GM21381 (cell line): ENCODE data around the gene CEP350.
"Not testable (repeated sequence)": the region's sequence is repeated elsewhere in the genome, so short reads cannot be mapped to it uniquely, and the experiment has no call there.

ENCODE experiments used
- ATAC-seq: cut with Tn5 transposase; IDR thresholded peaks from one replicate; pipeline ENCODE4 v1.9.1; 2021; ENCODE audit warnings: mild to moderate bottlenecking, moderate library complexity; ENCODE audit not compliant: unreplicated experiment

Gene CEP350

DNA sequence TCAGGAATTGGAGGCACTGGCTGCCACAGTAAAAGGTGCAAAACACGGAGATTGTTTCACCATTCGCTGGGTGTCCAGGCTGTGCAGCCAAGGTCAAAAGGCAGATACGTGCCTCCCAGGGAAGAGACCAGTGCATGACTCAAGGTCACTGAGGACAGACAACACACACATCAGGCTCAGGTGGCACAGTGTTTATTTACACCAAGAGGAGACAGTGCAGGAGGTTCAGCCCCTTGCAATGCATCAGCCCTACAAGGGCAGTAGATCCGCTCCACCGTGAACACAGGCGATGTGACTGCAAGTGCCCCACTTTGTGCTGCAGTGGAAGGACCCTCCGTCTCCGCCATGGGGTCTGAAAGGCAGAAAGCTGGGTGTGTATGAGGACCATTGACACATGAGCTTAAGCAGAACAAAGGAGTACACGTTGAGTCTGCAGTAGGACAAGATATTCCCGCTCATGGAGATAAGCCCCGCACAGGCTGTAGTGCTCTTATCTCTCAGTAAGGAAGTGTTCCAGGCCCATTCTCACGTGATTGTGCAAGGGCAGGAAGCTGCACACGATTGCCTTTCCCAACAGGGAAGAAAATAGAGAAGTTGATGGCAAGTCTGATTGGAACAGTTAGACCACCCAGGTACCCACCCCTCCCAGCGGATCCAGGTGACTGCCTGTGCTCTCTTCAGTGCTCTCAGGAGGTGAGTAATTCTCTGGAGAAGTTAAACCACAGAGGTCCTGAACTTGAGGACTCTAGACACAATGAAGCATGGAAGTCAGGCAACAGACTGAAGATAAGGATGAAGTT lies 162.6 kb downstream of the CEP350 start:
- ATAC-seq: no peak

DNA sequence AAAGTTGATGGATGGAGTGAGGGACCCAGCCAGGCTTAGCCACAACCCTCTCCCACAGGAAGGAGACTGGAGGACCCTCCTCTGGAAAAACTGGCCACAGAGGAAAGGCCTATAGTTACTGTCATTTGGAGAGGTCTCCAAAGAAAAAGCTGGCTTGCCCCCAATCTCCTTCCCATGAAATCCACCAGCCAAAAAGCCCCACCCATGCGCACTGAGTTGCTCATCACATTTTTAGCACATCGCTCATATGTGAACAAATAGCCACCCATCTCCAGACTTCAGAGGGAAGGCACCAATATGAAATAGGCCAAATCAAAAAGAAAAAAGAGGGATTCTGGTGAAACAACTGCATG lies 163.1 kb downstream of the CEP350 start:
- no peak for ATAC-seq

DNA sequence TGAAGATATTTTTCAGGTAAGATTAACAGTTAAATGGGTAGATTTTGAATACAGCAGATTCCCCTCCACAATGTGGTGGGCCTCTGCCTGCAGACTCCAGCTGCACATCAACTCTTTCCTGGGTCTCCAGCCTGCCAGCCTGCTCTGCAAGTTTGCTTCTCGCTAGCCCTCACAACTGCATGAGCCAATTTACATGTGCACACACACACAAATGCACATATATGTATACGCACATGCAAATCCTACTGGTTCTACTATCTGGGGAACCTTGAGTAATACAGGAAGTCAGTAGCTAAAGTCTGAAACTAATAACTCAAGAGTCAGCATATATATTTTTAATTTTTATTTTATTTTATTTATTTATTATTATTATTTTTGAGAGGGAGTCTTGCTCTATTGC lies 165.2 kb downstream of the CEP350 start:
- no peak for ATAC-seq

DNA sequence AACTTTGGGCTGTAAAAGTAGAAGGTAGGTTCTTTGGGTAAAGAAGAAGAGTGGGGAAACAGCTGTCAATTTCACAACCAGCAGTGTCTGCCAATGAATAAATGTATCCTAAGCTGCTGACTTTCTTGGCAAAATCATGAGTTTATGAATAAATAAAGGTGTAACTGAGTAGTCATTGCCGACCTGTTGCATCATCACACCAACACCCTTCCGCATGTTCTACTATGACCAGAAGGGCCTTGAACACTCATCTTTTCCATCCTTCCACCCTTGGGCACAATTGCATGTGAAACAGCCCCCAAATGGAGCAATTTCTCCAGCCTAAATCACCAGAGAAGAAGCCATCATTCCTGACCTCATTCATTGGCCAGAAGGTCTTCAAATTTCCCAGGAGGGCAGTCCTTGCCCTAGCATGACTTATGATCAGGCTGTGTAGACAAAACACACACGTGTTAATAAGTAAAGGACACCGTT lies 168.9 kb downstream of the CEP350 start:
- ATAC-seq: no peak

DNA sequence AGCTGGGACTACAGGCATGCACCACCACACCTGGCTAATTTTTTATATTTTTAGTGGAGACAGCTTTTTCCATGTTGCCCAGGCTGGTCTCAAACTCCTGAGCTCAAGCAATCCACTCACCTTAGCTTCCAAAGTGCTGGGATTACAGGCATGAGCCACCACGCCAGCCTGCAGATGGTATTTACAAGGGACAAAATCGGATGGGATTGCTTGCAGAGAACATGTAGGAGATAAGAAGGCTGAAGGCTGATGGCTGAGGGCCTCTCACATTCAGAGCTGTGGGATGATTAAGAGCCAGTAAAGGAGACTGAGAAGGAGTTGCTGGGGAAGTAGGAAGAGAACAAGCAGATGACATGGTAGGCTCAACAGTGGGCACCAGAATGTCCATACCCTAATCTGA lies 176.0 kb downstream of the CEP350 start:
- ATAC-seq: no peak

DNA sequence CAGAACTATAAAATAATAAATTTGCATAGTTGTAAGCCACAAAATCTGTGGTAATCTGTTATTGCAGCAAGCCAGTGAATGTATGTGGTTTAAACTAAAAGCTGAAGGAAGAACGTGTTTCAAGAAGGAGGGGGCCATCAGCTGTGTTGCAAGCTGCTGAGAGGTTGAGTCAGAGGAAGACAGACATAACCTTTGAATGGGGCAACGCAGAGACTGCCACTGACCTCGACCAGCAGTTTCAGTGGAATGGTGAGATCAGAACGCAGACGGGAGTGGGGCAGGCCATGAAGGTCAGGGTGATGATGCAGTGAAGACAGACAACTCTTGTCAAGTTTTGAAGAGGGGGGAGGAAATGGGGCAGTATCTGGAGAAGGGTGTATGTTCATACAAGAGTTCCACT lies 176.9 kb downstream of the CEP350 start:
- ATAC-seq: no peak

DNA sequence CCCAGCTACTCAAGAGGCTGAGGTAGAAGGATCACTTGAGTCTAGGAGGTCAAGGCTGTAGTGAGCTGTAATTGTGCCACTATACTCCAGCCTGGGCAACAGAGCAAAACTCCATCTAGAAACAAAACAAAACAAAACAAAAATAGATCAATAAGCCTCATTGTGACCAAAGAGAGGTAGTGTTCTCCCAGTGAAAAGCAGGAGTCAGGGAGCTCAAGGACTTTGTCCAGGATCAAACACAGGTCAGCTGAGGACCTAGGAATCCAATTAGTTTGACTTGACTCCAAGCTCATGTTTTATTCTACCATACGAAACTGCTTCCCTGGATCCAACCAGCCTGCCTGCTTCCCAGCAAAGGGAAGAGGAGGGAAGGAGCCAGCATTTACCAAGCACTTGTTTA lies 178.6 kb downstream of the CEP350 start:
- ATAC-seq: no peak

DNA sequence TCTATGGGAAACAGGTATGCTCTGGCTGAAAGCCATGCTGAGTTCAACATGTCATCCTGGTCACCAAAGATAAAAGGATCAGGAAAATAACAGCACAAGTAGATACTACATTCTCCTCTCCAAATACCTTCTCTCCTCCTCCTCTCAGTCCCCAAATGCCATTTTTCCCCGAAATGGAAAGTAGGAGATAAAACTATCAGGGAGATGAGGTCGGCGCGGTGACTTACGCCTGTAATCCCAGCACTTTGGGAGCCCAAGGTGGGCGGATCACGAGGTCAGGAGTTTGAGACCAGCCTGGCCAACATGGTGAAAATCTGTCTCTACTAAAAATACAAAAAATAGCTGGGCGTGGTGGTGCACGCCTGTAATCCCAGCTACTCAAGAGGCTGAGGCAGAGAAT lies 179.1 kb downstream of the CEP350 start:
- ATAC-seq: not testable (repeated sequence)

DNA sequence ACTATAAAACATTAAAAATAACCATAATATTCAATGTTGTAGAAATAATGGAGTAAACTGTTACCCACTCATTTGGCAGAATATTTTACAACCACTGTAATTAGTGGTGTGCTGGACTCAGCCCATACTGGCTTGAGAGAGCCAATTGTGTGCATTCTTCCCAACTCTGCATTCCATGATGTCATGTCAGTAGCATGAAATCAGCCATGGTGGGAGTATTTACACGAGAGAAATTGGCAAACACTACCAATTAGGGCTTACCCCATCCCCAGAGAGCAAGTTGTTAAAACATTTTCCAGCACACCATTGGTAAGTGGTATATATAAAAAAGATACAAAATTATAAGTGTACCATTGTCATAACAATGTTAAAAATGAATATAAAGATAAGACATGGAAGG lies 180.9 kb downstream of the CEP350 start:
- ATAC-seq: no peak

DNA sequence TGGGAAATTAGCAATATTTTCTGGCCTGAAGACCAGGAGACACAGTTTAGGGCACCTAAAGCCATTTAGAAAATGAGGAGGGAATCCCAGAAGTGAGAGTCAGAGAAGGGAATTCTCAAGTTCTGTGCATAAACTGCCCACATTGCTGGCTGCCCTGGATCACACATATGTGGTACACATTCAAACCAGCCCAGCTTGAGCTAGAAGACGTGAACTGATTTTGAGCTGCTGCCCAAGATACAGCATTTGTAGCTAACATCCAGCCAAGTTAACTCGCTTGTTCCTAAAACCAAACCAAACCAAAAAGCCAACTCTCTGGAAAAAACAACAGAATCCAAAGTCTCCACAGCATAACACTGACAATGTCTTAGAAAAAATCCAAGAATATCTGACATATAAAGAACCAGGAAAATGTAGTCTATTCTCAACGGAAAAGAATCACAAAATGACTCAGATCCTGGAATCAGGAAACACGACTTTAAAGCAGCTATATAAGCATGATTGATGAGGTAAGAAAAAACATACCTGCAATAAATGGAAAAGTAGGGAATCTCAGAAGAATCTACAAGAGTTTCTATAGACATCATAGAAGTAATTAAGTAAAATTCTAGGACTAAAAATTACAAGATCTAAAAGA lies 181.8 kb downstream of the CEP350 start:
- no peak for ATAC-seq

DNA sequence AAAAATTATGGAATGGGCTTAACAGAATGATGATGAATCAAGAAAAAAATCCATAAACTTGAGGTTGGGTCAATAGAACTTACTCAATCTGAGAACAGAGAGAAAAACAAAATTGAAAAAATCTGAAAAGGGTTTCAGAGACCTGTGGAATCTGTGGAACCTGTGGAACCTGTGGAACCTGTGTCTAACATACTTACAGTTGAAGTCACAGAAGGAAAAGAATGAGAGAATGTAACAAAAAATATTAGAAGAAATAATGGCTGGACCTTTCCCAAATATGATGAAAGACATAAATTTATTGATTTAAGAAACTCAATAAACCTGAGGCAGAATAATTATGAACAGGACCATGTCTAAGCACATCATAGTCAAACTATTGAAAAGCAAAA lies 182.4 kb downstream of the CEP350 start:
- ATAC-seq: no peak

DNA sequence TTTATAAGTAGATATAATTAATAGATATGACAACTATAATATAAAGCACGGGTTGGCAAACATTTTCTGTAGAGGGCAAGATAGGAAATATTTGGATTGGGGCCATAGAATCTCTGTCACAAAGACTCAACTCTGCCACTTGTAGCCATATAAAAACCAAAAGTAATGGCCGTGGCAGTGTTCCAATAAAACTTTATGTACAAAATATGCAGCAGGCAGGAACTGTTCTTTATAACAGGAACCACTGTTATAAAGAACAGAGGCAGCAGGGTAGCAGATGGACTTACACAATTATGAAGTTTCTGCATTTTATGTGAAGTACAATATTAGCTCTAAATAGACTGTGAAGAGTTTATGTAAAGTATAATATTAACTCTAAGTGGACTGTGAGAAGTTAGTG lies 183.2 kb downstream of the CEP350 start:
- ATAC-seq: no peak

DNA sequence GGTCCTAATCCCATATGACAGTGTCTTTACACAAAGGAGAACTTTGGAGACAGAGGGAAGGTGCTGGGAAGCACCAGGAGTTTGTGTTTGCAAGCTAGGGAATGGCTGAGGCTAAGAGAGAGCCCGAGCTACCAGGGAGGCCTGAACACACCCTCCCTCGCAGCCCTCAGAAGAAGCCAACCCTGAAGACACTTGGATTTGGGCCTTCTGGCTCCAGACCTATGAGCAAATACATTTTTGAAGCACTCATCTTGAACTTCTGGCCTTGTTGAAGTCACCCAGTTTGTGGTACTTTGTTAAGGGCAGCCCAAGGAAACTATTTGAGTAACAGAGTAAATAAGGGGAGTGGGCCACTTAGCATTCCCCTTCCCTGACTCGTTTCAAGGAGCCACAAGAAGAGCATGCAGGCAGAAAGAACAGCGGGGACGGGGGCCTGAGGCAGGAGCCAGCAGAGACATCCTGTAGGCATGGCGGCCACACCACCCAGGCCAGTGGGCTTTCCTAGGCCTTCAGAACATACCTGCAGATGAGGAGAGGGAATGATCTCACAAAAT lies 186.8 kb downstream of the CEP350 start:
- no peak for ATAC-seq

DNA sequence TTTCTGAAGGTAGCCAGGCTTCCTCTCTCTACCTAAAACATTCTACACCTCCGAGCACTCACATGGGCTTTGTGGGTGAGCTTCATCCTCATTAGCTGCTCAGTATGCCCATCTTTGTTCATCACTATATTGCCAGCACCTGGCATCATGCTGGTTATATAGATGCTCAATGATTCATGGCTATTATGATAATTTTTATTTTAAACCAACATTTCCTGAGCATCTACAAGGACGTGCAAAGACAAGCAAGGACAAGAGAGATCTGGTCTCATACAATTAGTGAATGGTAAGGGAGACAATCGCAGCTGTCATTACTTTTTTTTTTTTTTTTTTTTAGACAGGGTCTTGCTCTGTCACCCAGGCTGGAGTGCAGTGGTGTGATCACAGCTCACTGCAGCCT lies 188.7 kb downstream of the CEP350 start:
- ATAC-seq: no peak

DNA sequence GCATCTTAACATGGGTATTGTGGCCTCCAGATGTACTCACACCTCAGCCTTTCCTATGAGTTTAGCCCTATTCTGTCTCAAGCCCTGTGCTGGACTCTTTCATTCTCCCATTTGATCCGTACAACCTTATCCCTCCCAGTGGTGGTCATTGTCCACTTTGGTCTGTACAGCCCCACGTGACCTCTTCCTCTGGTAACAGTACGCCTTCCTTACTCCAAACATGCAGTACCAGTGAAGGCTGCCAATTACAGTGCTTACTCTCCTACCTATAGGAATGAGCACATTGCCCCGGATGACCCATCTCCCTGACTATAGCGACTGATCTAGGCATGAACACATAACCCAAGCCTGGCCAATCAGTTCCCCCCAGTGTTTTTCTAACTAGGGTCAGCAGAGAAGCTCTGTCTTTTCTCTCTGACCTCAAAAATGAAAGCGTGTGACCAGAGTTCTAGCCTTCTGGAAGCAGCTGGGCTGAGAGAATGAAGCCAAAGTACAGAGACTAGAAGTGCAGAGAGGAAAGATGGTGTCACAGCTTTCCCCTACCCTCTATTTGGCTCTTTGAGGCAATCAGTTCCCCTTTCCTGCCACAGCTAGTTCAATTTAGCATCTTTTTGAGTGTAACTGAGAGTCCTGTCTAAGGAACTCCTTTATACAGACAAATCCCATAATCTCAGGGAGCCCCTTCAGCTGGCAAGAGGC lies 190.2 kb downstream of the CEP350 start:
- no peak for ATAC-seq

DNA sequence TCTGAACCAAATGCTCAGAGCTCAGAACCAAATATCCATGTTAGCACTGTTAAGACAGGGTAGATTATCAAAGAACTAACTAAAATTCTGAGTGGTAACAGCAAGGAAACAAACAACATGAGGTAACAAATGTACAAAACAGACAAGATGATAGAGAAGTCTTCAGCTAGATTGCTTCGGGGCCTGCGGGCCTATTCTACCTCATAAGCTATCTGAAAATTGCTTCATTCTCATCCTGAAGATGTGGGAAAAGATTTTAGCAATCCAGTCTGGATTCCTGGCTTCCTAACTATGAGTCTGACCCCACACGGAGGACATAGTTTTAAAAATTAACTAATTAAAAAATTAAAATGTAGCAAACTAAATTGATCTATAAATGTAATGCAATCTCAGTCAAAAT lies 190.8 kb downstream of the CEP350 start:
- no peak for ATAC-seq

DNA sequence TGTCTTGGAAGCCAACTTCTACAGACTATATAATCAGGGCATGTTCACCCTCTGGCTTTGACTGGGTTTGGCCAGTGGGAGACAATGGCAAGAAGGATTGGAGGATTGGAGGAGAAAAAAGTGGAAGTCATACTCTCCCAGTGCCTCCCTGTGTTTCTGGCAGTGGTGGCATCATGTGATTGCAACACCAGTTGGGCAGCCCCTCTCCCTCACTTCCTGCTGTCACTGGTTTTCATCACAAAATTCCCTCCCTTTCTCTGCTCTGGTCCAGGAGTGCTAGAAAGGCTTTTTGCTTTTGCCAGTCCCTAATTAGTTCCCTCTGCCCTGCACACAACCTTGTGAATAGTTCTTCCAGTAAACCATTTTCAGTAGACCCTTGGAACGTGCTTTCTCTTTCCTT lies 196.4 kb downstream of the CEP350 start:
- no peak for ATAC-seq

DNA sequence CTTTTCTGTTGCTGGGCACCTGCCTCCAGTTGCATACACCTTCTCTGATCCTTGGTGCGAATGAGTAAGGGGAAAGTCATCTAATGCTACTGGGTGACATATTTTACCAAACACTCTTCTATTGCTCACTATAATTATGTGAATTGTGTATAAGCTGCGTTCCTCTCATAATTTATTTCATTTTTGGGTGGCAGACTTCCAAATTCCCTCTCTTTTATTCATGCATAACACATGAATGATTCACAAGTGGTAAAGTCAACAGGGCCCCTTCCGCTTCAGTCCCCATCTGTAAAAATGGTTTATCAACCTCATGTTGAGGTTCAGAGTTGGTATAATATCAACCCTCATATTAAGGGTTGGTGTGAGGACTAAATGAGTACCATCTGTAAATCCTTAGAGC lies 196.9 kb downstream of the CEP350 start:
- no peak for ATAC-seq

DNA sequence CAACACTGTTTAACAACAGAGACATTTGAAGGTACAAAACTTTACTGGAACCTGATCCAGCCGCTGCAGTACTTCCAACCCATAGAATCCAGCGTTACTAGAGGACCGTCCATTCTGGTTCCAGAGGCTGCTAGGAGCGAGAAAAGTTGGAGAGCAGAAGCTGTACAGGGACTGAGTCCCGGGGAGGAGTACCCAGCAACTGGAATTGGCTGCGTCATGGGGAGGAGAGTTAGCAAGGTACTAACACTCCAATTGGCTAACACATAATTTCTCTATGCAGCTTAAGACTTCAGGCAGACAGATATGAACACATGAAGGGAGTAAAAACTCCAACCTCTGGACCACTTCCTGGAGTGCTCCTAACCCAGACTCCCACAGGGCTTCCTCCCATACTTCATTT lies 198.0 kb downstream of the CEP350 start:
- ATAC-seq: no peak

DNA sequence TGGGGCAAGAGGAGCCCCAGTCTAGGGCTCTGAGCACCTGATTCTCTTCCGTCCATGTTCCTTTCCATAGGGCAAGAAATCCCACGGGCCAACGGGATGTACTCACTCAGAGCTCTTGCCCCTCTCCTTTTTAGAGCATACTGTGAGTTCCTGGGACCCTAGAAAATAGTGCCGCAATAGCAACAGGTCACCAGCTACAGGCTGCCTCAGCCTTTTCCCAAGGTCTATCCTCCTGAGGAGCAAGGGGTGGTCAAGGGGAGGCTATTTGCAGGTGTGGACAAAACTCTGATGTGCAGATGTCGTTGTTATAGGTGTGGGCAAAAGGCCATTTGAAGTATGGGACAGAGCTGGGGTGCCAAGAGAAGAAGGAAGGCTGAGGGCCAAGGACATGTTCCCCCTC lies 198.4 kb downstream of the CEP350 start:
- ATAC-seq: no peak

DNA sequence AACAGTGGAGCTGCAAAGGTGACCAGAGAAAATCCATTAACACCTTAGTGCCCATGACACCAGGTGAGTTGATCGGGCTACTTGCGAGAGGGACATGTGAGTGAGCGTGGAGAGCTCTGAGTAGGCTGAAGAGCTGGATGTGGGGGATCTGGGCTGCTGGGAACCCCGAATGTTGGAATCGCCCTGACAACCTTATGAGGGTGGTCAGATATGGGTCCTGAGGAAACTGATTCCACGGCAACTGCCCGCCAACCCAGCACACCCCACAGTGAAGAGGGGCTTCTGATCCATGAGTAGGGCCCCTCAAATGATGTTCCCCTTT lies 199.4 kb downstream of the CEP350 start:
- ATAC-seq: no peak
